SH-SY5Y (cell line): ENCODE measurements around the gene GALM.

Experiments used
- GATA2 ChIP-seq: IDR thresholded peaks from 2 replicates; pipeline ENCODE4 v1.6.1; 2011; ENCODE audit warnings: mild to moderate bottlenecking, low read depth, low read length
- GATA3 ChIP-seq: IDR thresholded peaks from 2 replicates; pipeline ENCODE4 v1.6.1; 2011; ENCODE audit warnings: low read depth, mild to moderate bottlenecking, low read length, moderate library complexity

GALM gene

GRCh38 chr2:38734299-38735058, 68.6 kb downstream of the GALM start:
- TF ChIP-seq GATA2 = no peak
- TF ChIP-seq GATA3 = no peak

GRCh38 chr2:38735999-38736320, 70.0 kb downstream of the GALM start:
- no peak for TF ChIP-seq GATA2
- TF ChIP-seq GATA3 = no peak

GRCh38 chr2:38737925-38738324, 72.0 kb downstream of the GALM start:
- TF ChIP-seq GATA2 = no peak
- TF ChIP-seq GATA3 = no peak

GRCh38 chr2:38739524-38739923, 73.6 kb downstream of the GALM start:
- no peak for TF ChIP-seq GATA3
- TF ChIP-seq GATA2 = no peak

- TF ChIP-seq GATA2 = no peak
- TF ChIP-seq GATA3 = no peak
Observed at GRCh38 chr2:38740851-38741731, 75.2 kb downstream of the GALM start.

GRCh38 chr2:38742797-38743559, 77.1 kb downstream of the GALM start:
- TF ChIP-seq GATA3 (no peak), GATA2 (no peak)

GRCh38 chr2:38743672-38744398, 77.9 kb downstream of the GALM start:
- no peak for TF ChIP-seq GATA2
- no peak for TF ChIP-seq GATA3

- TF ChIP-seq GATA3 = no peak
- TF ChIP-seq GATA2 = no peak
Observed at GRCh38 chr2:38744399-38744780, 78.5 kb downstream of the GALM start.

GRCh38 chr2:38745267-38745666, 79.4 kb downstream of the GALM start:
- TF ChIP-seq GATA3 (no peak), GATA2 (no peak)

- peak; percentile 70 for TF ChIP-seq GATA3
- peak; percentile 83 for TF ChIP-seq GATA2
Observed at GRCh38 chr2:38747007-38747424, 81.1 kb downstream of the GALM start.

- TF ChIP-seq GATA3 = no peak
- no peak; the same call in 1 of the 2 replicates for TF ChIP-seq GATA2
Observed at GRCh38 chr2:38747819-38748218, 81.9 kb downstream of the GALM start.

- TF ChIP-seq GATA3 = no peak
- no peak for TF ChIP-seq GATA2
Observed at GRCh38 chr2:38748391-38748790, 82.5 kb downstream of the GALM start.

GRCh38 chr2:38748943-38749804, 83.3 kb downstream of the GALM start:
- no peak for TF ChIP-seq GATA3
- TF ChIP-seq GATA2 = no peak
